Measurements from ENCODE around the gene SPAM1.

DNA sequence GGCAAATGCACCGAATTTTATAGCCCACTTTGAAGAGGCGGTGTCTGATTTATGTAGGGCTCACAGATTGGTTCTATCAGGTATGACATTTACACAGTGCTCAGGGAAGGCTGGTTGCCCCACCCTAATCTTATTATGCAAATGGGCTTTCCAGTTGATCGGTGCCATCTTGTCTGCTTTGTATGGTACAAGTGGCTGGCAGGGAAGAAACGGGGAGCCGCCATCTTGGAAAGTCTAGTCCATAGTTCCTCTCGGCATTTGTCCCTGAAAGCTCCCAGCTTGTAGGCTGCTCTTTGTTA is 71.2 kb downstream of the SPAM1 start:
- TF ChIP-seq REST (IDR thresholded peaks at IDR 0.05; ENCODE audit: unreplicated experiment) = no peak
- TF ChIP-seq EZH2phosphoT487 (IDR thresholded peaks at IDR 0.05; ENCODE audit: unreplicated experiment) = no peak
- no peak for TF ChIP-seq CTCF (conservative IDR thresholded peaks at IDR 0.05; ENCODE audit: low read depth in 2 of 2)
- TF ChIP-seq EZH2 (IDR thresholded peaks at IDR 0.05; ENCODE audit: low read depth, unreplicated experiment) = no peak
- TF ChIP-seq CREB1 (CRISPR knock-in tag; IDR thresholded peaks at IDR 0.05; ENCODE audit: low read depth) = no peak
- no peak for TF ChIP-seq POLR2AphosphoS5 (IDR thresholded peaks at IDR 0.05; ENCODE audit: low read depth)
